NCI-H524 (cell line): ENCODE measurements around the gene DCLRE1A.
"Not testable (repeated sequence)": the region's sequence is repeated elsewhere in the genome, so short reads cannot be mapped to it uniquely, and the experiment has no call there.

Source experiments
- DNase-seq, 2 experiments: peaks; one replicate each; lab custom pipeline; 2025; lab: John Stamatoyannopoulos, UW

DCLRE1A gene

GRCh38 chr10:113857210-113857609 is 3.3 kb upstream of the DCLRE1A start:
- DNase-seq = no peak

DNA sequence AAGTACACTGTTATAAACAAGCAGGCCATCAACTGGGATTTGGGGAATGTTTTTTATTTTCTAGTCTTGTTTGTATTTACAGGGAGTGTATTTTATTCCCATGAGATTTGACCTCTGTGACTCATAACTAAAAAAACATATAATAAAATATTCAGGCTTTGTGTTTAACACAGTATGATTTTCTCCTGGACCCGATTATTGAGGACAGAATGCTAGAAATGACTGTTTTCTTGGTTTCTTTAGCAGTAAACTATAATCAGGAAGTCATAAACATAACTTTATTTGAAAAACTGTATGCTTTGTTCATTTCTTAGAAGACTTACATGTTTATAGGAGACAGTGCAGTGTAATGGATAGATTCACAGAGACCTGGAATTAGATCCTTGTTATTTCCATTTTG is 2.7 kb upstream of the DCLRE1A start:
- DNase-seq = no peak

GRCh38 chr10:113854761-113855588 is 1.1 kb upstream of the DCLRE1A start:
- DNase-seq = peak in 1 of 2 experiments; percentile 25

DNA sequence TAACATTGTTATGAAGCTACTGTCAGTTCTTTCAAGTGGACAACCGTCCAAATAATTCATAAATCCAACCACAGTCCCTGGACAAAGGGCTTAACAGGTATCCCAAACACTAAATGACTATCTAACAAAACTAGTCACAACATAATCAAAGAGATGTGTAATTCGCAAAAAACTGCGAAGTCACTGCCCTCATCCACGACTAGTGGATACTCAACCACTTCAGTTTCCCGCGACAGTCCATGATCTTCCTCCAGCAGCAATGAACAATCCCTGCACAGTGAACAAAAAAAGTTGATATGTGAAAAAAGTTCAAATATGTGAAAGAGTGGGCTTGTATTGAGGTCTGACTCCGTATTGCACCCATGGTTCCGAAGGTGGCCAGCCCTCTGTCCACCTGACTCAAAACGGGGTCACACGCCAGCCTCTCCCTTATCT is 287 bp downstream of the DCLRE1A start:
- DNase-seq = no peak

DNA sequence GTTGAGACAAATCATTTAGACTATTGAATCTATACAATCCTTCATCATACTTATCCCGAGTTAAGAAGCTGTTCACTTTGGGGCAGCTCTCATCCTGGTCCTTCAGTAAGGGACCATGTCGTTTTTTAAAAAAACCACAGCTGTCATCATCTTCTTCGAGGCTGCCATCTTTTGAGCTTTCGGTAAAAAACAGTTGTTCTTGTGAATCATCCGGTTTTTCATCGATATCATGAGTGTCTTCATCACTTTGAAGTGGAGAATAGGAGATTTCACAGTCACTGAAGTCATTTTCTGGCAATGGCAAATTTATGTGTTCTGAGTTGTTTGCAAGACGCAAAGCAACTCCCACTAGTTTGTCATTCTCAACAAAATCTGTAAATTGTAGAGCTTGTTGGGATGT is 3.9 kb downstream of the DCLRE1A start:
- DNase-seq = no peak

- DNase-seq = no peak
Observed at GRCh38 chr10:113849140-113849803, 4.6 kb downstream of the DCLRE1A start.

GRCh38 chr10:113846036-113846435 is 7.8 kb downstream of the DCLRE1A start:
- no peak for DNase-seq

- DNase-seq = no peak
Observed at GRCh38 chr10:113843972-113844485, 9.9 kb downstream of the DCLRE1A start.

DNA sequence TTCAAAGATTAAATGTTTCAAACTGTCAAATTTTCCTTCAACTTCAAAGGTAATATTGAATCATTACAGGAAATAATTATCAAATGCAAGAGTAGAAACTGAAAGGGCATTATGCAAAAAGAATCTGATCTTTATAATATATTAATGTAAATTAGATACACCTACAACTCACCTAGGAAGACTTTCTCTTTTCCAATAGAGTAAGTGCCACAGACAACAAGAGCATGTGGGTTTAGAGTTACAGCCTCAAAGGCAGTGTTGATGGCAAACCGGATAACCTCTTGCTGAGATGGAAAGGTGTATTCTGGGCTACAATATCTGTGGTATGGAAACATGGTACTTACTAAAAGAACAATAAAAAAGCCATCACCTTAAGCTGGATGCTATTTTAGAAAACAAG is 11.7 kb downstream of the DCLRE1A start:
- no peak for DNase-seq

GRCh38 chr10:113828567-113828966 is 25.3 kb downstream of the DCLRE1A start:
- DNase-seq = not testable (repeated sequence)

GRCh38 chr10:113825791-113826190 is 28.1 kb downstream of the DCLRE1A start:
- DNase-seq = no peak

GRCh38 chr10:113823389-113823788 is 30.5 kb downstream of the DCLRE1A start:
- DNase-seq = no peak

GRCh38 chr10:113822174-113822573 is 31.7 kb downstream of the DCLRE1A start:
- DNase-seq = no peak

GRCh38 chr10:113821306-113821705 is 32.6 kb downstream of the DCLRE1A start:
- not testable (repeated sequence) for DNase-seq

GRCh38 chr10:113820507-113820906 is 33.4 kb downstream of the DCLRE1A start:
- DNase-seq = no peak

GRCh38 chr10:113819989-113820388 is 33.9 kb downstream of the DCLRE1A start:
- DNase-seq = no peak

DNA sequence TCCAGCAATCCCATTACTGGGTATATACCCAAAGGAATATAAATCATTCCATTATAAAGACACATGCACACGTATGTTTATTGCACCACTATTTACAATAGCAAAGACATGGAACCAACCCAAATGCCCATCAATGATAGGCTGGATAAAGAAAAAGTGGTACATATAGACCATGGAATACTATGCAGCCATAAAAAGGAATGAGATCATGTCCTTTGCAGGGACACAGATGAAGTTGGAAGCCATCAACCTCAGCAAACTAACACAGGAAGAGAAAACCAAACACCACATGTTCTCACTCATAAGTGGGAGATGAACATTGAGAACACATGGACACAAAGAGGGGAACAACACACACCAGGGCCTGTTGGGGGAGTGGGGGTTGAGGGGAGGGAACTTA is 39.2 kb downstream of the DCLRE1A start:
- not testable (repeated sequence) for DNase-seq

DNA sequence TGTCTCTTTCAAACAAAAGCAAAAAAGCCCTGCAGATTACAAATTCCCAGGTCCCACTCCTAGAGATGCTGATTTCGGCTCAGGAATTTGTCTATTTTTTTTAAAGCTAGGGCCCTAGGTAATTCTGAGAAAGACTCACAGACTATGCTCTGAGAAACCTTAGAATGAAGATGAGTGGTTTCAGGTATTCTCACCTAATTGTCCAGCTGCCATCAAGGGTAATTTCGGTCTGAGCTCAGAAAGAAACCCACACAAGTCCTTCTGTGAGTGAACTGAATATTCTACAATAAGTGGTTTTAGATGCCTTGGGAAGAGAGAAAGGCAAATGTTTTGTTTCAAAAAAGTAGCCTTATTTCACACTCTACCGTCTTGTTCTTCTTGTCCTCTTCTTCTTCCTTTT is 45.7 kb downstream of the DCLRE1A start:
- DNase-seq = no peak

- DNase-seq = no peak
Observed at GRCh38 chr10:113806503-113806902, 47.4 kb downstream of the DCLRE1A start.

DNA sequence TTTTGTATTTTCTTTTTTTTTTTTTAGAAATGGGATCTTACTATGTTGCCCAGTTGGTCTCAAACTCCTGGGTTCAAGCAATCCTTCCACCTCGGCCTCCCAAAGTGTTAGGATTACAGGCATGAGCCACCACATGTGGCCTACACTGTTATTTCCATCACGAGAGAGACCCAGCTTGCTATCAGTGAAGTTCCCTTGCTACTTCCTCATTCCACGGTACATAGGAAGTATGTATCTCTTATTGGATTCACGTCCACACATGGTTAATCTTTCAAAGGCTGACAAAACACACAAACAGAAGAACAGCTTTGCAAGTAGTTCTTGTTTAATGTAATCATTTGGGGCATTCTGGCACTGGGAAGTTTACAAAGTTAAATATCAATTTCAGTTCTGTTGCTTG is 50.9 kb downstream of the DCLRE1A start:
- no peak for DNase-seq

DNA sequence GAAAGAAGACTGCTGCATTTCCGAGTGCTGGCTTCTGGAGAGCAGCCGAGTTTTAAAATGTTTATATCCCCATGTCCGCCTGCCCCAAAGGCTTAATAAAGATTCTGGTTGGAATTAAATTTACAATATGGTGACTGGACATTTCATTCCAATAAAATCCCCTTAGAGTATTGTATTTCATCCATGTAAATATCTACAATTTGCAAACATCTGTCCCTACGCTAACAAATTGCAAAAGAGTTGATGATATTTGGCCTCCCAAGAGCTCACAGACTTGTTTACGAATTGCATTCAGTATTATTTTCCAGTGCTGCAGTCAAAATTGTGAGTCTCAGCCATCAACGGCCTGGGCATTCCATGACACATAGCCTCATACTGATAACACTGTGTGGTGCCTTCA is 52.3 kb downstream of the DCLRE1A start:
- no peak for DNase-seq

DNA sequence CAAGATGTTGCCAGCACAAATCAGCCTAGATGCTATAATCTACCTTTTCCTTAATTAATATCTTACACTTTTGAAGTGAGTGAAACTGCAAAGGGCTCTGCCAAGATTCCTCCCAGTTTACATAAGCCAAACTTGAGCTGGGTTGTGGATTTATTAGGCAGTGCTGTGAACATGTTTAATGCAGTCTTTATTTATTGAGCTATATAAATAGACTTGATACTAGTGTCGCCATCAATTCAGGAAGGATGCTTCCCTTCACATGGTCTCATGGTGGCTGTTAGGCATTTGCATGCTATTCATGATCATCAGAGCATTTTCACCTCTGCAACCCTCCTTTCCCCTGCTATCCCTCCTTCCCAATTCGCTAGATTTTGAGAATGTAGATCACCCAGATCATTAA is 62.2 kb downstream of the DCLRE1A start:
- DNase-seq = no peak

DNA sequence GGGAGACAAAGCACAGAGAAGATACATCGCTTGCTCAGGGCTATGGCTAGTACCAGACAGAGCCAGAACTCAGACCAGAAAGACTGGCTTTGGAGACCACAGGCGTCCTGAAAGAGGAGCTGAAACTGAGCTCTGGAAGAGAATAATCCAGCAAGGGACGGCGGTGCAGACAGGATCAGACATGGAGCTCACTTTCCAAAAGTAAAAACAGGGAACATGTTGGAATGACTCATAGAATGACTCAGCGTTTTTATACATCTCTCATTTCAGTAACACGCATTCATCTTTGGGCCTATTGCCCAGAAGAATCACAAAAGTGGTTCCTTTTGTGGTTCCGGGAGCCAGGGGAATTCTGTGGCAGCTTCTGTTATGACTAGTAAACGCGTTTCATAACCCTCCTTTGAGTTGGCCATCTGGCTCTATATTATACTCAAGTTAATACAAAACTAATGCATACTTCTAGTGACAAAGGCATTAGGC is 65.2 kb downstream of the DCLRE1A start:
- DNase-seq = peak in 1 of 2 experiments; percentile 9
